H7 (cell line): ENCODE data around the gene SAMD13. TPM values are rescaled to one million over a fixed set of nuclear protein-coding genes. Genes with fewer than 3 reads are reported as not detected.

Experiments used
- DNase-seq: peaks from one replicate; pipeline ENCODE4 v3.0.0; 2012
- H3K27me3 ChIP-seq: 2 replicates; pipeline ENCODE4 v1.6.0; 2011; ENCODE audit warnings: mild to moderate bottlenecking, low read length; ENCODE audit not compliant: control insufficient read depth, insufficient read depth
- H3K36me3 ChIP-seq: replicated peaks from 2 replicates; pipeline ENCODE4 v1.5.1; 2011; ENCODE audit warnings: low read length; ENCODE audit not compliant: control insufficient read depth, insufficient read depth
- H3K4me3 ChIP-seq: 2 replicates; pipeline ENCODE4 v1.5.1; 2011; ENCODE audit warnings: low read depth, mild to moderate bottlenecking, control low read depth, low read length, moderate library complexity; ENCODE audit not compliant: insufficient read depth
- total RNA-seq: library from RNA; depleted of rRNA; stranded (reverse); fragments of >200 nt; shearing (Covaris generic); gene quantifications from 2 replicates; pipeline ENCODE4 v1.2.3, GENCODE V29; 2014

The SAMD13 gene
- total RNA-seq, 1 experiment from 2014 or later = 2.1 TPM

- Histone ChIP-seq H3K4me3 (no peak overlapping the region), H3K27me3 (no peaks in the 10 kb centered on the region), H3K36me3 (no peaks in the 10 kb centered on the region)
- DNase-seq = no peak
Observed at GRCh38 chr1:84347271-84347931, 45.9 kb downstream of the SAMD13 start.

- Histone ChIP-seq H3K36me3 (no peaks in the 10 kb centered on the region), H3K4me3 (no peak overlapping the region), H3K27me3 (no peaks in the 10 kb centered on the region)
- DNase-seq = no peak
Observed at GRCh38 chr1:84347932-84348555, 46.5 kb downstream of the SAMD13 start.

DNA sequence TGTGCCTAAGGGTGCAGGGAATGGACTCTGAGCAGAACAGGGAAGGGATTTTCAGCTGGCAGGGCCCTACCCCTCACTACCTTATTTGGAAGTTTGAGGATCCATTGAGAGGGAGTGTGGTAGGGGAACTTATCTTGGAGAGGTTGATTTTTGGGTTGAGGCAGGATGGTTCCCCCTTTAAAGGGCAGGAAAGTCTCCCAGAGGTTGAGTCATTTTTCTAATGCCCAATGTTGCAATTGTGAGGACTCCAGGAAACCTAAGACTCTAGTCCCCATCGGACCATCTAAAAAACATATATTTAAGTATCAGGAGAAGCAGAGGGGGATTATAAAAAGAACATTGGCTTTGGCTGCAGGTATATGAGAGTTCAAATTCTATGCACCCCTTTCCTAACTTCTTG lies 47.3 kb downstream of the SAMD13 start:
- H3K27me3 ChIP-seq = no peaks in the 10 kb centered on the region
- DNase-seq = no peak
- H3K4me3 ChIP-seq = no peak overlapping the region
- H3K36me3 ChIP-seq = no peaks in the 10 kb centered on the region

DNA sequence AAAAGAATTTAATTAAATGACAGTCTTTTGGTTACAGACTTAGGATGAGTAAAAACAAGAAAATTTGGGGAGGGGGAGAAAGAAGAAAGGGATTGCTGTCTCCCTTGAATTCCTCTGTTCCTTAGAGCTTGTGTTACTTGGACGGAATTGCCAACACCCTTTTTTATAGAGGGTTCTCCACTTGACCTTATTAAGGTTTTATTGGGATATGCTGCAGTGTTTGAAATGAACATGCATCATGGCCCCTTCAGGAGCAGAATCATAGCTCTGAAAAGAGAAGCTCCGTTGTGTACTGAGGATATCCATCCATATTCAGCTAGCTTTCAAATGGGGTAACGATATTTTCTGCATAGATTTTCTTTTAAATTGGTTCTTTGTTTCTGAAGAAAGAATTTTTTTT lies 48.6 kb downstream of the SAMD13 start:
- H3K36me3 ChIP-seq = no peaks in the 10 kb centered on the region
- H3K4me3 ChIP-seq = no peak overlapping the region
- no peaks in the 10 kb centered on the region for H3K27me3 ChIP-seq
- DNase-seq = no peak

- no peak for DNase-seq
- no peaks in the 10 kb centered on the region for H3K27me3 ChIP-seq
- H3K4me3 ChIP-seq = no peak overlapping the region
- H3K36me3 ChIP-seq = no peaks in the 10 kb centered on the region
Observed at GRCh38 chr1:84350550-84350949, 49.0 kb downstream of the SAMD13 start.

- Histone ChIP-seq H3K4me3 (no peak overlapping the region), H3K27me3 (no peaks in the 10 kb centered on the region), H3K36me3 (no peaks in the 10 kb centered on the region)
- DNase-seq = no peak
Observed at GRCh38 chr1:84352298-84353106, 51.0 kb downstream of the SAMD13 start.

GRCh38 chr1:84353695-84354094 lies 52.2 kb downstream of the SAMD13 start:
- no peak for DNase-seq

DNA sequence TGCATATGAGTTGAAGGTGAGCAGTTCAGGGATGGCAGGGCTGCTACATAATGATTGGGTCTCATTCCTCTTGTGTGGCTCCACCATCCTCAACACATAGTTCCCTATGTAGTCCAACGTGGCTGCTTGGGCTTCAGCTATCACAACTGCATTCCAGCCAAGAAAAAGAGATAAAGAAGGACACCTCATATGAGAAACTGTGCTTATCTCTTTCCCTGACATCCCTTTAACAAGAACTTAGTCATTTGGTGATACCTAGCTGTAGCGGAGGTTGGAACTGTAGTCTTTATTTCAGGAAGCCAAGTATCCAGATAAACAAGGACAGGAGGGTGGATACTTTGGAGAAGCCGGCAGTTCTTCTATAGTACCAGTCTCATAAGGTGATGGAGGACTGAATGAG lies 54.0 kb downstream of the SAMD13 start:
- no peak overlapping the region for H3K4me3 ChIP-seq
- no peaks in the 10 kb centered on the region for H3K27me3 ChIP-seq
- no peaks in the 10 kb centered on the region for H3K36me3 ChIP-seq
- DNase-seq = no peak

More at GRCh38 chr1:84353695-84354094, 52.2 kb downstream of the SAMD13 start:
- no peak overlapping the region for H3K4me3 ChIP-seq
- H3K27me3 ChIP-seq = no peaks in the 10 kb centered on the region
- H3K36me3 ChIP-seq = no peaks in the 10 kb centered on the region

DNA sequence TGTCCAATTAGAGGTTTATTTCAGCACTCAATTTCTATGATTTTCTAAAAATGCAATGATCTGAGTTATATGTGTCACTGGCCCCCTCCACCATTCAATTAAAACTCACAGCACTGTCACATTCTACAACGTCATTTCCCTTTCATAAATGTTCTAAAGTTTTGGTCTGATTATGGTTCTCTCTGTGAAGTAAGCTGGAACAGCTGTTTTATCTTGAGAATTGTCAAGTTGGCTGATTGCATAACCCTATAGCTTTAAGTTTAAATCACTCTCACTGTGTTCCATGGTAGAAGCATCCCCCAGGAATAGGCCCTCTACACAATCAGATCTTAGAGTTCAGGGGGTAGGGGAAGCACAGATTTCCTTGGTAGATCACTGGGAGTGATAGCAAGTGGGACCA lies 55.4 kb downstream of the SAMD13 start:
- H3K27me3 ChIP-seq = no peaks in the 10 kb centered on the region
- no peaks in the 10 kb centered on the region for H3K36me3 ChIP-seq
- H3K4me3 ChIP-seq = no peak overlapping the region
- no peak for DNase-seq

GRCh38 chr1:84358695-84359094 lies 57.2 kb downstream of the SAMD13 start:
- DNase-seq = no peak
- no peaks in the 10 kb centered on the region for H3K36me3 ChIP-seq
- H3K4me3 ChIP-seq = no peak overlapping the region

DNA sequence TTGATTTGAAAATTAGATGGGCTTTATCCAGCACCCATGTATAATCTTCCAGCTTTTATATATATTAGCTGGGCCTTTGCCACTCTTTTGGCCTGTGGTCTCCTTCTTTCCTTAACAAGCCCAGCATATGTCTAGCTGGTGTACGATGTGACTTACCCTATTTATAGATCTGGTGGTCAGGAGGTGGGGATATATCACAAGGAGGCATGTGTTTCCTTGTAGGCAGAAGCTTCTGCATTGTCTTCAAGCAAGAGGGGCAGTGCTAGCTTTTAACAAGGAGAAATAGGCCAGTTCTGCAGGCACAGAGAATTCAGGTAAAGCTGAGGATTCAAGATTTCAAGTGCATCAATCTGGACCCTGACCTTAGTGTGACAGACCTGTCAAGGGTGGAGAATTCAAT lies 58.8 kb downstream of the SAMD13 start:
- Histone ChIP-seq H3K27me3 (no peaks in the 10 kb centered on the region), H3K4me3 (no peak overlapping the region)
- no peak for DNase-seq

More at GRCh38 chr1:84358695-84359094, 57.2 kb downstream of the SAMD13 start:
- no peaks in the 10 kb centered on the region for H3K27me3 ChIP-seq

DNA sequence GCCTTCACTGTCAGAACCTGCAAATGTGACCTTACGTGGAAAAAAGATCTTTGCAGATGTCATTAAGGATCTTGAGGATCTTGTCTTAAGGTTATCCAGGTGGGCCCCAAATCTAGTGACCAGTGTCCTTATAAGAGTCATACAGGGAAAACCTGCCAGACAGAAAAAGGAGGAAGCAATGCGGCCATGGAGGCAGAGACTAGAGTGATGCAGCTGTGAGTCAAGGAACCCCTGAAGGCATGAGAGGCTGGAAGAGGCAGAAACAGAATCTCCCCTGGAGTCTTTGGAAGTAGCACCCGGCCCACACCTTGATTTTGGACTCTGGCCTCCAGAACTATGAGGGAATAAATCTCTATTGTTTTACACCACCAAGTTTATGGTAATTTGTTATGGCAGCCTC lies 60.3 kb downstream of the SAMD13 start:
- no peak overlapping the region for H3K4me3 ChIP-seq
- H3K27me3 ChIP-seq = no peaks in the 10 kb centered on the region
- no peaks in the 10 kb centered on the region for H3K36me3 ChIP-seq
- DNase-seq = no peak

More for the DNA sequence above, 58.8 kb downstream of the SAMD13 start:
- no peaks in the 10 kb centered on the region for H3K36me3 ChIP-seq

- H3K4me3 ChIP-seq = no peak overlapping the region
- H3K36me3 ChIP-seq = no peaks in the 10 kb centered on the region
- DNase-seq = no peak
- H3K27me3 ChIP-seq = no peaks in the 10 kb centered on the region
Observed at GRCh38 chr1:84363019-84363418, 61.5 kb downstream of the SAMD13 start.

DNA sequence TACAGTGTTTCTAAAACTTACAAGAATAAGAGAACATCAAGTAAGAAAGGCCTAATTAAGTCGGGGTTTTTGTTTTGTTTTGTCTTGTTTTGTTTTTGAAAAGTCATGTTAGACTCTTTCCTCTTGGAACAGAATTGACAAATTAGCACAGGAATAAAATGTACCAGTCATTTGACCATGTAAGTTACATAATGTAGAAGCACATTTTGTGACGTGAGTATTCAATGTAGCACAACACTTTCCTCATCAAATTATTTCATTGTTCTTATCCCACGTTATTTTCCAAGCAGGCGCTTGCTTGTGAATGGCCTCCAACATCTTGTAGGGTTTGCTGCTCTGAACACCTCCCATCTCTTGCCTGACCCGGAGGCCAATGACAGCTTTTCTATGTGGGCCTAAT lies 62.1 kb downstream of the SAMD13 start:
- DNase-seq = no peak
- no peaks in the 10 kb centered on the region for H3K36me3 ChIP-seq
- H3K27me3 ChIP-seq = no peaks in the 10 kb centered on the region
- no peak overlapping the region for H3K4me3 ChIP-seq
